CD4-positive, alpha-beta T cell treated with Interleukin-1 beta for 1 hour (primary cell): ENCODE data around the gene HABP4.

Source experiments
- DNase-seq, 2 donors: peaks; one replicate each; pipeline ENCODE4 v3.0.0-alpha.2; 2020 to 2022

The HABP4 gene

GRCh38 chr9:96436456-96437126, 13.4 kb upstream of the HABP4 start:
- DNase-seq, result no peak

DNA sequence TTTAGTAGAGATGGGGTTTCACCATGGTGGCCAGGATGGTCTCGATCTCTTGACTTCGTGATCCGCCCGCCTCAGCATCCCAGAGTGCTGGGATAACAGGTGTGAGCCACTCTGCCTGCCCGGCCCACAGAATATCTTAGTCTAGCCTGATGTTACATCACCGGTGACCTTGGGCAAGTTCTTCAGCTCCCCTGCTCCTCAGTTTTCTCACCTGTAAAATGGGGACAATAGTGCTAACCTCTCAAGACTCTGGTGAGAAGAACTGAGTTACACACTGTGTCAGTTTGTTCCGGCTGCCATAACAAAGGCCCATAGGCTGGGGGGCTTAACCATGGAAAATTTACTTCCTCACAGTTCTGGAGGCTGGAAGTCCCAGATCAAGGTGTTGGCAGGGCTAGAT, 12.5 kb upstream of the HABP4 start:
- DNase-seq, result no peak

DNA sequence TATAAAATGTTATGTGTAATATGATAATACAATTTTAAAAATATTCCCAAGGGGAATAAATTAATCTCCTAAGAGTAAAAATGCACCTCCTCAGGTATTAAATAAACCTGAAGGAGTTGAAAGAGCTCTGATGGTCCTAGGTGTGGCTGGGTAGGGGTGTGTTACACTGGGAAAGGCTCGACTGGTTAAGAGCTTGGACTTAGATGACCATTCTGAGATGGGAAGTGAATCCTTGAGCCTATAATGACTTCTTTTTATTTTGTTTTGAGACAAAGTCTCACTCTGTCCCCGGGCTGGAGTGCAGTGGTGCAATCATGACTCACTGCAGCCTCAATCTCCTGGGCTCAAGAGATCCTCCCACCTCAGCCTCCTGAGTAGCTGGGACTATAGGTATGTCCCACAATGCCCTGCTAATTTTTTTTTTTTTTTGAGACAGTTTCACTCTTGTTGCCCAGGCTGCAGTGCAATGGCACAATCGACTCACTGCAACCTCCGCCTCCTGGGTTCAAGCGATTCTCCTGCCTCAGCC, 9.2 kb upstream of the HABP4 start:
- DNase-seq, result no peak

- peak in 1 of 2 donors; percentile 36 for DNase-seq
Measured at GRCh38 chr9:96441798-96442445, 8.0 kb upstream of the HABP4 start.

DNA sequence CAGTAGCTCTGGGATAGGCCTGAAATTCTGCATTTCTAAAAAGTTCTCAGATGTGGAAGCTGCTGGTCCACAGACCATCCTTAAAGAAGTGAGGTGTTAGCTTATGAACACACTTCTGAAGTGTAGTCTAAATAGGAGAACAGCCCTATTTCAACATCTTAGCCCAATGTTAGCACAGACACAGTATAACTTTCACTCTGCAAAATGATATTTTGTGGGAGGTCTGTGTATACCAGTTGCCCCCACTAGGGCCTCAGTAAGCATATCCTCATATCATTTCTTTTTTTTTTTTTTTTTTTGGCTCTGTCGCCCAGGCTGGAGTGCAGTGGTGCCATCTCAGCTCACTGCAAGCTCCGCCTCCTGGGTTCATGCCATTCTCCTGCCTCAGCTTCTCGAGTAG, 7.5 kb upstream of the HABP4 start:
- DNase-seq, result no peak

- no peak for DNase-seq
Measured at GRCh38 chr9:96447406-96447805, 2.6 kb upstream of the HABP4 start.

- DNase-seq, result no peak
Measured at GRCh38 chr9:96448546-96449170, 1.3 kb upstream of the HABP4 start.

DNA sequence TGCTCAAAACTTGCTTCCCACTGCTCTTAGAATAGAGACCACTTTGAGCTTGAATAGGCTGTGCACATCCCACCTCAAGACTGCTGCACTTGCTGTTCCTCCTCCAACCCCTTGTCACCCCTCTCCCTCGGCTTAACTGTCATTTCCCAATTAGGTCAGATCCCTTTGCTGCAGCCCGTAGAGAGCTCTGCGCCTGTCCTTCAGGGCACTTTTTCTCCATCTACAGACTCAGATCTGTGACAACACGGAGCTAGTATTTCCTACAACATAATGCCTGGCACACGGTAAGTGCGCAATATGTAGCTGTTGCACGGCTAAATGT, 485 bp upstream of the HABP4 start:
- no peak for DNase-seq

- DNase-seq, result peak; percentile 52 to 60
Measured at GRCh38 chr9:96450613-96451528, 902 bp downstream of the HABP4 start.

DNA sequence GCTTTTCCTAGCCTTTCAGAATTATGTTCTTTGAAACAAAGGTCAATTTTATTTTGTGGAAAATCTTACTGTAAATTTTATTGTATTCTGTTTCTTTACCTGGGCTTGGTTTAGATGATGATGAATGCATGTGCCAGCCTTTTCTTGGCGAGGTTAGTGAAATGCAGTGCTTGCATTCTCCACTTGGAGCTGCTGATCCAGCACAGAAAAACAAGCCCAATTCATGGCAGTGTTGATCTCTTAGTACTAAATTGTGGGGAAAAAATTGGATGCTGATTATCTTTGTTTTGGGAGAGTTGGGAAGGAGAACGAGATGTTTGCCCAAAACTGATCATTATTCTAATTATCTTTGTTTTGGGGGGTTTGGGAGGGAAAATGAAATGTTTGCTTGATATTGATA, 3.7 kb downstream of the HABP4 start:
- no peak for DNase-seq

- no peak for DNase-seq
Measured at GRCh38 chr9:96457266-96457665, 7.3 kb downstream of the HABP4 start.

DNA sequence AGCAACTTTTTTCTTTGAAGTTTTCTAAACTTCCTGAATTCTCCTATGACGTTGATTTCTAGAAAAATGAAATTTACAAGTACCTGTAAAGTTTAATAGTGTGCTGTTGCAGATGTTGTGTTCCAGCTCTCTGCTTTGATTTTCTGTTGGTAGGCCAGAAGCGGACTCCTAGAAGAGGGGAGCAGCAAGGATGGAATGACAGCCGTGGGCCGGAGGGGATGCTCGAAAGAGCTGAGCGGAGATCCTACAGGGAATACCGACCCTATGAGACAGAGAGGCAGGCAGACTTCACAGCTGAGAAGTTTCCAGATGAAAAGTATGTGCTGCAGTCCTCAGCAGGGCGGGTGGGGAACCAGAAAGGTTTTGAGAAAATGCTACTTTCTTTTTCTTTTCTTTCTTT, 8.3 kb downstream of the HABP4 start:
- DNase-seq, result no peak

DNA sequence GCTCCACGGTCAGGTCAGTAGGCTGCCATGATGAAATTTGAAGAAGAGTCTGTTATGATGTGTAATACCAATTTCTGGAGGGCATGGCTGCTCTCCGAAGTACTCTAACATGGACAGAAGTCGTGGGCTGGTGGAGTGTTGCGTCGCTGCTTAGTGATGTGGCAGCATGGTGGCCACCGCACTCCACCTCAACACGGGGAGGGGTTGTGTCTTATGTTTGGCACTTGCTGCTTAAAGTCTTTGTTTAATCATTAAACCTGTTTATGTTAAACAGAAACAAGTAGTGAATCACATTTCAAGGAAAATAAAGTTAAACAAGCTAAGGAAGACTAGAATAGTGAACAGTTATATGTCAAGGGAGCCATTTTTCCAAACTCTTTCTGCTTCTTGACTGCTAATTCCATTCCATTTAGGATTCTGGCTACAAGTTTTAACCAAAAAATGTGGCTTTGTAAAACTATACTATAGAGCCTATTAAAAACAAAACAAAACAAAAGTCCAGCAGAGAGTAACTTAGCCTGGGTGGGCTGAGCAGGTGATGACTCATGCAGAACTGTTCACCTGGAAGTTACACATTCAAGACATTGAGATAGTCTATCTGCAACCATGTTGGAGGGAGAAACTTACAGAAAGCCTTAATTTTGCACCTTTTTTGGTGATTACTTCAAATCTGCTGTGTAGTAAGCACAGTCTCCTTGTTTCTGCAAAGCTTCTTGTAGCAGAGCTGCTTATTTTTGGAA, 9.5 kb downstream of the HABP4 start:
- no peak for DNase-seq

DNA sequence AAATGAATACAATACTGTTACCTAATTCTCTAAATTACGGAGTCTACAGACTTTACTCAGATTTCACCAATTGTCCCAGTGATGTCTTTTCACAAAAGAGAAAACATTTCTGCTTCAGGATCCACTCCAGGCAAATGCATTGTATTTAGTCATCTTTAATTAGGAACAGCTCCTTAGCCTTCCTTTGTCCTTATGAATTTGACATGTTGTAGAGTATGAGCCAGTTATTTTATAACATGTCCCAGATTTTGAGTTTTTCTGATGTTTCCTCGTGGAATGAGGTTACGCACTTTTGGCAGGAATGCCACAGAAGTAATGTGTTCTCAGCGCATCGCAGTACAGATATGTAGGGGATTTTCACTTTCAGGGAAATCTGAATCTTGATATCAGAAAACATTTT, 10.5 kb downstream of the HABP4 start:
- DNase-seq, result no peak

DNA sequence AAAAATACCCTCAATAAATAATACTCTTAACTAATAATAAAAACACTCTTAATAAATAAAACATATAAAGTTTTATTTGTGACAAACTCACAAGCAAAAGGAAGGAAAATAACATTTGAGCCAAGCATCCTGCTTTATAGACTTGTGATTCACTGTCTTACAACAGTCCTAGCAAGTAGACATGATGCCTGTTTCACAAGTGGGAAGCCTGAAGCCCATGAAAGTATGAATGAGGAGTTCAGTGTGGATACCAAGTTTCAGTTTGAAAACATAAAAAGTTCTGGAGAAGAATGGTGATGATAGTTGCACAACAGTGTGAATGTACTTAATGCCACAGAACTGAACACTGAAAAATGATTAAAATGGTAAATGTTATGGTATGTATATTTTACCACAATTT, 10.9 kb downstream of the HABP4 start:
- no peak for DNase-seq

- DNase-seq, result no peak
Measured at GRCh38 chr9:96461336-96461735, 11.4 kb downstream of the HABP4 start.

GRCh38 chr9:96462541-96462940, 12.6 kb downstream of the HABP4 start:
- DNase-seq, result no peak

DNA sequence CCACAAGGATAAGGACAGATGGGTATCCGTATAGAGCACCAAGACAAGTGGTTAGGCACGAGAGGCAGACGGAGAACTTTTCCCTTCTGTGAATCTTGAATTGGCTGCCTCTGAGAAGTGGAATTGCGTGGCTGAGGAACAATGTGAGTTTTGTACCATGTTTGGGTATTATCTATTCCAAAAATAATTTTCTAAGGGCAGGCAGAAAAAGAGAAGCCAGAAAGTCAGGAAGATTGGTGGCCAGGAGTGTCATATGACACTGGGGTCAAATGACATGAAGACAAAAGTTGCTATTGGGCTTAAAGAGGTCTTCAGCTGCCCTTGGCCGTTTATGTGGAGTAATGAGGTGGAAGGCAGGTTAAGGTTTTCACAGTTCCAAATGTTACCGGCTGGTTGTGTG, 14.5 kb downstream of the HABP4 start:
- no peak for DNase-seq

DNA sequence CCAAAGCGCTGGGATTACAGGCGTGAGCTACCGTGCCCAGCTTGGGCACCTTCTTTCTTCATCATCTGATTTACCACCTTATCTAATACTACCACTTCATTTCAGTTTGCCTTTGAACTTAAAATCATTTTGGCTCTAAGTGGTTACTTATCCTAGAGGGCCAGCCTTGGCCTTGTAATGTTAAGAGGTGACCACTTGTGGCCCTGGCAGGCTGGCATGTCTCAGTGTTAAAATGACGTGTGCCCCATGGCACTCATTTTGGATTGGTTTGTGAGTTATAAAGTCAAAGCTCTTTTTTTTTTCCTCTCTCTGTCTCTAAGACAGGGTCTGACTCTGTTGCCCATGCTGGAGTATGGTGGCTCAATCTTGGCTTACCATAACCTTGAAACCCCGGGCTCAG, 17.8 kb downstream of the HABP4 start:
- DNase-seq, result no peak

DNA sequence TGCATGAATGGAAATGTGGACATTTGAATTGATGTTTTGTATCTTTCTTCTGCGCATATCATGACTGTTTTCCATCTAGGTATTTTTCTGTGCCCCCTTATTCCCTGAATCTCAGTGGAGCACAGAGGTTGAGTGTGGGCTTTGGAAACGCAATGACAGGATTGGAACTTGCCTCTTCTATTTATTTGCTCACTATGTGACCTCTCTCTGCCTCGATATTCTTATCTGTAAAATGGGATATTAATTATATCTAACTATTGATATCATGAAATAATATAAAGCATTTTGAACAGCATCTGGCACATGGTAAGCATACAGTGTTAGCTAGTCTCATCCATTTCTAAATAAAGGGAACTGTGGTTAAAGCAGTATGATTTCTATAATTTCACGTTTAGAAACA, 26.0 kb downstream of the HABP4 start:
- DNase-seq, result no peak

DNA sequence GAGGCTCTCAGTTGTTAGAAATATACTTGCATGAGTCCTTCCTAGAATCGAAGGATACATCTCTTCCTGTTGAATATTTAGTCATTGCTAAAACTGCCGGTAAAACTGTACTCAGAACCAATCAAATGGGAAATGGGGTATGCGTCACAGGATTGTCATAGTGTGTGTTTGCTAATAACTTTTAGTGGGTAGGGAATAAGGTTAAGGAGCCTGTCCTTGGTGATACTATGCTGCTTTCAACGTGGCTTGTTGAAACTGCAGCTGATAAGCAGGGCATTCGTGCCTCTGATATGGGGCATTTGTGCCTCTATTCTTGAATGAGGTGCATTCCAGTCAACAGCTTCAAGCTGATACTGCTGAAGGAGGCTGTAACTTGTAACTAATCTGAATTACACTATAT, 26.6 kb downstream of the HABP4 start:
- DNase-seq, result no peak

- no peak for DNase-seq
Measured at GRCh38 chr9:96478829-96479371, 28.9 kb downstream of the HABP4 start.
